DOHH2 (cell line): ENCODE measurements around the gene PNMT.

Source experiments
- EZH2phosphoT487 ChIP-seq: fragments of 200-600 bp; sonication (generic); IDR thresholded peaks from 2 replicates; pipeline ENCODE4 v1.6.1; 2017; ENCODE audit warnings: borderline replicate concordance, mild to moderate bottlenecking, antibody characterized with exemption, low read length, moderate library complexity, mixed read lengths
- TF ChIP-seq, protein P1 (sequence below): fragments of 200-600 bp; sonication (generic); IDR thresholded peaks from one replicate; pipeline ENCODE4 v1.5.1; 2014; ENCODE audit warnings: antibody characterized with exemption, mild to moderate bottlenecking, low read depth, low read length; ENCODE audit not compliant: poor library complexity, severe bottlenecking

DNA sequence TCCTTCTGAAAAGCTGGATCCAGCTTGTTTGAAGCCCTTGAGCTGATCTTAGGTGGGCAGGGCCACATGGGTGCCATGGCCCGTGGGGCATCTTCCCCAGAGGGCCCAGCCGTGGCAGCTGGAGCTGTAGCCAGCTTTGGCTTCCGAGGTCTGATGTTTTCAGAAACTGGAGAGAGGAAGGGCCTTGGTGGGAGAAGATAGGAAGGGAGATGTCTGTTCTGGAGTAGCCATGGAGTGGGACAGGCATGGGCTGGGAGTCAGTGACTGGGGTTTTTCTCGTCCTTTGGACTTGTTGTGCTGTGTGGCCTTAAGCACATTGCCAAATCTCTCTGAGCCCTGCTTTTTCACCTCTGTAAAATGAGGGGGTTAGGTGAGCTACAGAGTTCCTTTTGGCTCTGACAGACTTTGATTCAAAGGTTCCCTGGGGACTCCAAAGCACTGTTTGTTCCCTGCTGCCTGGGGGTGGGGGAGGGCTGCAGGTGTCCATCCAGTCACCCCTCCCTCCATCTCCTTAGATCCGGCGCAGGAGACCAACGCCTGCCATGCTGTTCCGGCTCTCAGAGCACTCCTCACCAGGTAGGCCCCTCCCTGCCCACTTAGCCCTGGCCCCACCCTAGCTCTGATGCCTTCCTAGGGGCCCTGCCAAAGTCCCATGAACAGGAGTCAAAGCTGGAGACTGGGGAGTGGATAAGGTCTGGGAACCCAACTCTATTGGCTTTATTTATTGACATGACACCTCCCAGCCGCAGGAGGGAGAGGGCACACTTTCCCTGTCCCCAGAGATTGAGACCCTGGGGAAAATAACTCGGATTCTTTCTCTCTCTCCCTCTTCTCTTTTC, 39.4 kb upstream of the PNMT start:
- TF ChIP-seq, protein P1, sequence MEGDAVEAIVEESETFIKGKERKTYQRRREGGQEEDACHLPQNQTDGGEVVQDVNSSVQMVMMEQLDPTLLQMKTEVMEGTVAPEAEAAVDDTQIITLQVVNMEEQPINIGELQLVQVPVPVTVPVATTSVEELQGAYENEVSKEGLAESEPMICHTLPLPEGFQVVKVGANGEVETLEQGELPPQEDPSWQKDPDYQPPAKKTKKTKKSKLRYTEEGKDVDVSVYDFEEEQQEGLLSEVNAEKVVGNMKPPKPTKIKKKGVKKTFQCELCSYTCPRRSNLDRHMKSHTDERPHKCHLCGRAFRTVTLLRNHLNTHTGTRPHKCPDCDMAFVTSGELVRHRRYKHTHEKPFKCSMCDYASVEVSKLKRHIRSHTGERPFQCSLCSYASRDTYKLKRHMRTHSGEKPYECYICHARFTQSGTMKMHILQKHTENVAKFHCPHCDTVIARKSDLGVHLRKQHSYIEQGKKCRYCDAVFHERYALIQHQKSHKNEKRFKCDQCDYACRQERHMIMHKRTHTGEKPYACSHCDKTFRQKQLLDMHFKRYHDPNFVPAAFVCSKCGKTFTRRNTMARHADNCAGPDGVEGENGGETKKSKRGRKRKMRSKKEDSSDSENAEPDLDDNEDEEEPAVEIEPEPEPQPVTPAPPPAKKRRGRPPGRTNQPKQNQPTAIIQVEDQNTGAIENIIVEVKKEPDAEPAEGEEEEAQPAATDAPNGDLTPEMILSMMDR, result no peak
- TF ChIP-seq EZH2phosphoT487, result no peak
